AG04450 (cell line): Measurements from ENCODE around the gene HRH1. TPM values are rescaled to one million over a fixed set of nuclear protein-coding genes. Genes with fewer than 3 reads are reported as not detected.
"Not testable (repeated sequence)": the region's sequence is repeated elsewhere in the genome, so short reads cannot be mapped to it uniquely, and the experiment has no call there.

ENCODE experiments used
- CTCF ChIA-PET: fragments of 300-600, 350-600 bp; formaldehyde crosslinking; extraction: SDS; loops from one replicate; lab custom pipeline; 2022; ENCODE audit warnings: antibody characterized with exemption, inconsistent platforms; lab: Charles Lee
- POLR2A ChIA-PET: fragments of 350-600 bp; formaldehyde crosslinking; extraction: SDS; loops from one replicate; lab custom pipeline; 2021; ENCODE audit warnings: antibody characterized with exemption, inconsistent platforms; lab: Yijun Ruan, JAX
- DNase-seq: peaks from one replicate; pipeline ENCODE4 v3.0.0-alpha.2; 2011; ENCODE audit warnings: low read depth, low spot score
- H3K27ac ChIP-seq: one replicate; pipeline ENCODE4 v1.5.1; 2012; ENCODE audit warnings: low read depth, low read length, control low read depth
- H3K27me3 ChIP-seq: one replicate; pipeline ENCODE4 v1.6.0; 2012; ENCODE audit warnings: low read length; ENCODE audit not compliant: control insufficient read depth, insufficient read depth
- H3K4me3 ChIP-seq: 2 replicates; pipeline ENCODE4 v1.5.1; 2011; ENCODE audit warnings: mild to moderate bottlenecking, low read depth, low read length, control low read depth
- H3K9me3 ChIP-seq: 2 replicates; pipeline ENCODE4 v1.5.1; 2012; ENCODE audit warnings: low read length; ENCODE audit not compliant: control insufficient read depth, insufficient read depth
- polyA plus RNA-seq: library from polyadenylated mRNA; depleted of rRNA; stranded (reverse); fragments of >200 nt; gene quantifications from 2 replicates; pipeline ENCODE4 v1.2.3, GENCODE V29; 2011
- TF ChIP-seq, protein P1 (sequence below): IDR thresholded peaks from 2 replicates; pipeline ENCODE4 v1.5.1; 2011; ENCODE audit warnings: low read depth, low read length, control low read depth, inconsistent platforms

The HRH1 gene
- polyA plus RNA-seq, 1 experiment: 25.4 TPM

GRCh38 chr3:11204697-11205348 lies 50.5 kb downstream of the HRH1 start:
- ChIA-PET POLR2A (interaction anchor here (0.7 kb wide), 1 partner anchor 885 kb away, joined by 5 read pairs; no protein-coding TSS in a partner anchor), CTCF (interaction anchor here (0.5 to 2.9 kb wide), 7 partner anchors 8 to 373 kb away, joined by 3 to 9 read pairs (median 5); no protein-coding TSS in a partner anchor)
- Histone ChIP-seq H3K27ac (no peak overlapping the region), H3K27me3 (no peaks in the 10 kb centered on the region), H3K4me3 (no peak overlapping the region), H3K9me3 (no peaks in the 10 kb centered on the region; the same call in 1 of the 2 replicates)
- no peak for DNase-seq
- TF ChIP-seq, protein P1, sequence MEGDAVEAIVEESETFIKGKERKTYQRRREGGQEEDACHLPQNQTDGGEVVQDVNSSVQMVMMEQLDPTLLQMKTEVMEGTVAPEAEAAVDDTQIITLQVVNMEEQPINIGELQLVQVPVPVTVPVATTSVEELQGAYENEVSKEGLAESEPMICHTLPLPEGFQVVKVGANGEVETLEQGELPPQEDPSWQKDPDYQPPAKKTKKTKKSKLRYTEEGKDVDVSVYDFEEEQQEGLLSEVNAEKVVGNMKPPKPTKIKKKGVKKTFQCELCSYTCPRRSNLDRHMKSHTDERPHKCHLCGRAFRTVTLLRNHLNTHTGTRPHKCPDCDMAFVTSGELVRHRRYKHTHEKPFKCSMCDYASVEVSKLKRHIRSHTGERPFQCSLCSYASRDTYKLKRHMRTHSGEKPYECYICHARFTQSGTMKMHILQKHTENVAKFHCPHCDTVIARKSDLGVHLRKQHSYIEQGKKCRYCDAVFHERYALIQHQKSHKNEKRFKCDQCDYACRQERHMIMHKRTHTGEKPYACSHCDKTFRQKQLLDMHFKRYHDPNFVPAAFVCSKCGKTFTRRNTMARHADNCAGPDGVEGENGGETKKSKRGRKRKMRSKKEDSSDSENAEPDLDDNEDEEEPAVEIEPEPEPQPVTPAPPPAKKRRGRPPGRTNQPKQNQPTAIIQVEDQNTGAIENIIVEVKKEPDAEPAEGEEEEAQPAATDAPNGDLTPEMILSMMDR: no peak

DNA sequence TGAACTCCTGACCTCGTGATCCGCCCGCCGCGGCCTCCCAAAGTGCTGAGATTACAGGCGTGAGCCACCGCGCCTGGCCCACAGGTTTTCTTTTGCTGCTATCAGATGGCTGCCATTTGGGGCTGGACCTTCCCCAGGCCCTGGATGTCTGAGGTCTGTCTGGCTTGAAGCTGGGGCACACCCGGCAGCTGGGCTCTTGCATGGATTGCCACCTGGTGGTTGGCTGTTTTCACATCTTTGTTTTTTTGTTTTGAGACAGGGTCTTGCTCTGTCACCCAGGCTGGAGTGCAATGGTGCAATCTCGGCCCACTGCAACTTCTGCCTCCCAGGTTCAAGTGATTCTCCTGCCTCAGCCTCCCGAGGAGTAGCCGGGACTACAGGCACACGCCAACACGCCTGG lies 51.6 kb downstream of the HRH1 start:
- POLR2A ChIA-PET, H3K27ac ChIP-seq, DNase-seq, H3K4me3 ChIP-seq, H3K9me3 ChIP-seq, H3K27me3 ChIP-seq: not testable (repeated sequence)
- CTCF ChIA-PET: interaction anchor here (0.5 to 2.9 kb wide), 3 partner anchors 146 to 883 kb away, joined by 3 to 9 read pairs (median 5); no protein-coding TSS in a partner anchor

DNA sequence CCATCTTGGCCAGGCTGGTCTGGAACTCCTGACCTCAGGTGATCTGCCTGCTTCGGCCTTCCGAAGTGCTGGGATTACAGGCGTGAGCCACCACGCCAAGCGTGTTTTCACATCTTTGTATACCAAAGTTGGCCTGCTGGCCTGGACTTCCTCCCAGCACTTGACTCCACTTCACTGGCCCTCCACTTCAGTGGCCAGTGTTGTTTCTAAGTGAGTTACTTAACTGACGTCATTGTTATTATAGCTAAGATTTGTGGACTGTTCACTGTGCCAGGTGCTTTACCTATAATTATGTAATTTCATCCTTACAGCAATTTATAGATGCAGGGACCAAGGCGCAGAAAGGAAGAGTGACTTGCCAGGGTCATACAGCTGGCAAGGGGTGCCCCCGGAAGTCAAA lies 52.0 kb downstream of the HRH1 start:
- no peak overlapping the region for H3K27ac ChIP-seq
- no peaks in the 10 kb centered on the region; the same call in 1 of the 2 replicates for H3K9me3 ChIP-seq
- TF ChIP-seq, protein P1: no peak
- POLR2A ChIA-PET: no interaction called here
- no peaks in the 10 kb centered on the region for H3K27me3 ChIP-seq
- H3K4me3 ChIP-seq: no peak overlapping the region
- CTCF ChIA-PET: interaction anchor here (0.5 to 2.9 kb wide), 2 partner anchors 146 to 884 kb away, joined by 3 to 9 read pairs; no protein-coding TSS in a partner anchor
- DNase-seq: no peak

DNA sequence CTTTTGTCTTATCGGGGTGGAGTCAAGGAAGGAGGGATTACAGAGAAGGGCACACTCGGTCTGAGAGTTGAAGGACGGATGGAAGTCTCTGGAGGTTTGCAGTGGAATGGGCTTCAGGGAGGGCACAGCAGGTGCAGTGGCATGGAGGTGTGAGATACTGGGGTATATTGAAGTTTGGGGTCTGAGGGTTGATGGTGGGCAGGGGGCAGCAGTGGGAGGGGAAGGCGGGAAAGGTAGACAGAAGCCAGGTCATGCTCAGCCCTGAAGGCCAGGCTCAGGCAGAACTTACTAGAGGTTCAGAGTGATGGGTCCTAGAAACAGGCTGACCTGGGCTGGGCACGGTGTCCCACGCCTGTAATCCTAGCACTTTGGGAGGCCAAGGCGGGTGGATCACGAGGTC lies 52.7 kb downstream of the HRH1 start:
- H3K9me3 ChIP-seq: no peaks in the 10 kb centered on the region; the same call in 1 of the 2 replicates
- no peaks in the 10 kb centered on the region for H3K27me3 ChIP-seq
- DNase-seq: no peak
- ChIA-PET CTCF (interaction anchor here (2.9 kb wide), 1 partner anchor 147 kb away, joined by 9 read pairs; no protein-coding TSS in a partner anchor), POLR2A (no interaction called here)
- TF ChIP-seq, protein P1: no peak
- H3K27ac ChIP-seq: no peak overlapping the region
- H3K4me3 ChIP-seq: no peak overlapping the region

GRCh38 chr3:11211531-11212298 lies 57.4 kb downstream of the HRH1 start:
- Histone ChIP-seq H3K9me3 (no peaks in the 10 kb centered on the region; the same call in 1 of the 2 replicates), H3K27ac (no peak overlapping the region), H3K27me3 (no peaks in the 10 kb centered on the region), H3K4me3 (no peak overlapping the region)
- ChIA-PET CTCF (interaction anchor here (1.1 to 4.1 kb wide), 5 partner anchors 25 to 151 kb away, joined by 3 to 16 read pairs (median 9); no protein-coding TSS in a partner anchor), POLR2A (interaction anchor here (0.8 to 1.2 kb wide), 2 partner anchors 14 to 15 kb away, joined by 3 read pairs; no protein-coding TSS in a partner anchor)
- TF ChIP-seq, protein P1: peak; percentile 35
- DNase-seq: no peak
